PFSK-1 (cell line): ENCODE measurements around the gene ACER2.

ENCODE experiments used
- SIN3A ChIP-seq: IDR thresholded peaks from 2 replicates; pipeline ENCODE4 v1.6.1; 2012; ENCODE audit warnings: mild to moderate bottlenecking, low read length, moderate library complexity, borderline replicate concordance; ENCODE audit not compliant: insufficient read depth
- TAF1 ChIP-seq: IDR thresholded peaks from 2 replicates; pipeline ENCODE4 v1.6.1; 2012; ENCODE audit warnings: low read length, control low read depth, borderline replicate concordance; ENCODE audit not compliant: insufficient read depth

- TF ChIP-seq SIN3A = no peak
- no peak for TF ChIP-seq TAF1
These were observed 84.0 kb downstream of the ACER2 start for GRCh38 chr9:19492775-19493173.
